ENCODE measurements around the gene GM2A.
"Not testable (repeated sequence)": the region's sequence is repeated elsewhere in the genome, so short reads cannot be mapped to it uniquely, and the experiment has no call there.

Gene GM2A

GRCh38 chr5:151230048-151230680 is 22.8 kb upstream of the GM2A start:
- no peak for DNase-seq

GRCh38 chr5:151231359-151231758 is 21.6 kb upstream of the GM2A start:
- DNase-seq, result no peak

- DNase-seq, result no peak
Observed at GRCh38 chr5:151233616-151234085, 19.3 kb upstream of the GM2A start.

- no peak for DNase-seq
Observed at GRCh38 chr5:151234476-151235238, 18.3 kb upstream of the GM2A start.

- not testable (repeated sequence) for DNase-seq
Observed at GRCh38 chr5:151235239-151235571, 17.8 kb upstream of the GM2A start.

GRCh38 chr5:151236888-151237287 is 16.1 kb upstream of the GM2A start:
- DNase-seq, result no peak

GRCh38 chr5:151237685-151238084 is 15.3 kb upstream of the GM2A start:
- no peak for DNase-seq

GRCh38 chr5:151238303-151238741 is 14.7 kb upstream of the GM2A start:
- no peak for DNase-seq

GRCh38 chr5:151239237-151239861 is 13.6 kb upstream of the GM2A start:
- no peak for DNase-seq

- not testable (repeated sequence) for DNase-seq
Observed at GRCh38 chr5:151240268-151240835, 12.6 kb upstream of the GM2A start.

GRCh38 chr5:151240924-151241635 is 11.9 kb upstream of the GM2A start:
- no peak for DNase-seq

- no peak for DNase-seq
Observed at GRCh38 chr5:151243127-151243526, 9.9 kb upstream of the GM2A start.

- no peak for DNase-seq
Observed at GRCh38 chr5:151243564-151243963, 9.4 kb upstream of the GM2A start.

- no peak for DNase-seq
Observed at GRCh38 chr5:151244206-151244605, 8.8 kb upstream of the GM2A start.

GRCh38 chr5:151245680-151246219 is 7.2 kb upstream of the GM2A start:
- no peak for DNase-seq

- no peak for DNase-seq
Observed at GRCh38 chr5:151248651-151249050, 4.3 kb upstream of the GM2A start.

- no peak for DNase-seq
Observed at GRCh38 chr5:151249281-151249680, 3.7 kb upstream of the GM2A start.

GRCh38 chr5:151250346-151251000 is 2.5 kb upstream of the GM2A start:
- DNase-seq, result no peak

GRCh38 chr5:151251001-151251551 is 1.9 kb upstream of the GM2A start:
- peak; percentile 67 for DNase-seq

- no peak for DNase-seq
Observed at GRCh38 chr5:151251621-151252020, 1.4 kb upstream of the GM2A start.

- no peak for DNase-seq
Observed at GRCh38 chr5:151253605-151253950, 593 bp downstream of the GM2A start.

- DNase-seq, result no peak
Observed at GRCh38 chr5:151254556-151254955, 1.6 kb downstream of the GM2A start.
